ENCODE results near the gene PSD4. TPM values are rescaled to one million over a fixed set of nuclear protein-coding genes. Genes with fewer than 3 reads are reported as not detected.

Gene PSD4
- total RNA-seq, 1 experiment from 2014 or later: 1.0 TPM

DNA sequence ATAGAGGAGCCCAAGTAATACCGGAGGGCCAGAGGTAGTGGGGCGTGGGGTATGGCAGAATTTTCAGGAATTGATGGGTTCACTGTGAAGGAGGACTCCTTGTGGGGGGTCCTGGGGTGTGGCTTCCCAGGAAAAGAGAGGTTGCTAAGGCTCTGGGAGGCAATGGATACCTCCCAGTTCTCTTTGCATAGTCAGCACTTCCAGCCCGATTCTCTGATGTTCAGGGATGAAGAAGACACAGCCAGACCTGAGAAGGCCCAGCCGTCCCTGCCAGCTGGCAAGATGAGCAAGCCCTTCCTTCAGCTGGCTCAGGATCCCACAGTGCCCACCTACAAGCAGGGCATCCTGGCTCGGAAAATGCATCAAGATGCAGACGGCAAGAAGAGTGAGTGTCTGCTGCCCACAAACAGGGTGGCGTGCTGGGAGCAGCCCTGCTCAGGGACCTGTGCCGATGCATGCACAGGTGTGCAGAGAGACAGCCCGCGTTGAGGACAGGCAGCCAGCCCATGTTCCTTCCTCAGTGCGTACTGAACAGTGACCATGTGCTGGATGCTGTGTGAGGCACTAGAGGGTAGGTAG, 22.2 kb downstream of the PSD4 start:
- no peak overlapping the region for H3K4ac ChIP-seq (ENCODE audit: low read depth, low read length)
- no peak overlapping the region for H4K5ac ChIP-seq (ENCODE audit: insufficient read length, low read depth, low read length)
- no peak overlapping the region for H2BK15ac ChIP-seq (ENCODE audit: low read depth, low read length)
- H3K4me2 ChIP-seq (ENCODE audit: insufficient read depth, insufficient read length, low read length): no peak overlapping the region
- H4K8ac ChIP-seq (replicated peaks; ENCODE audit: insufficient read length, low read depth, low read length): no peak overlapping the region
- no peaks in the 10 kb centered on the region for H3K36me3 Mint-ChIP-seq (ENCODE audit: insufficient read depth in 1 of 3, low read depth in 3 of 3)
- H3K56ac ChIP-seq (ENCODE audit: insufficient read length, low read depth, low read length): no peak overlapping the region
- H3K14ac ChIP-seq (ENCODE audit: insufficient read depth, low read length): no peak overlapping the region
- H3K23ac ChIP-seq (ENCODE audit: insufficient read length, low read depth, low read length): no peak overlapping the region
- H3K27ac Mint-ChIP-seq: no peak overlapping the region; a peak in 1 of 7 replicates
- peaks cover 43% of the 10 kb centered on the region for H3K27me3 Mint-ChIP-seq (ENCODE audit: low read depth)
- H2BK12ac ChIP-seq (ENCODE audit: insufficient read length, low read depth, low read length): no peak overlapping the region
- no peaks in the 10 kb centered on the region for H4K20me1 ChIP-seq (ENCODE audit: control insufficient read depth, insufficient read depth, insufficient read length)
- H3K79me2 ChIP-seq (ENCODE audit: insufficient read depth, low read length): no peaks in the 10 kb centered on the region
- H3K18ac ChIP-seq (ENCODE audit: insufficient read length, low read depth, low read length): no peak overlapping the region
- no peaks in the 10 kb centered on the region for H3K79me1 ChIP-seq (ENCODE audit: insufficient read depth, low read depth, low read length, poor library complexity, severe bottlenecking)
- TF ChIP-seq, protein P1, sequence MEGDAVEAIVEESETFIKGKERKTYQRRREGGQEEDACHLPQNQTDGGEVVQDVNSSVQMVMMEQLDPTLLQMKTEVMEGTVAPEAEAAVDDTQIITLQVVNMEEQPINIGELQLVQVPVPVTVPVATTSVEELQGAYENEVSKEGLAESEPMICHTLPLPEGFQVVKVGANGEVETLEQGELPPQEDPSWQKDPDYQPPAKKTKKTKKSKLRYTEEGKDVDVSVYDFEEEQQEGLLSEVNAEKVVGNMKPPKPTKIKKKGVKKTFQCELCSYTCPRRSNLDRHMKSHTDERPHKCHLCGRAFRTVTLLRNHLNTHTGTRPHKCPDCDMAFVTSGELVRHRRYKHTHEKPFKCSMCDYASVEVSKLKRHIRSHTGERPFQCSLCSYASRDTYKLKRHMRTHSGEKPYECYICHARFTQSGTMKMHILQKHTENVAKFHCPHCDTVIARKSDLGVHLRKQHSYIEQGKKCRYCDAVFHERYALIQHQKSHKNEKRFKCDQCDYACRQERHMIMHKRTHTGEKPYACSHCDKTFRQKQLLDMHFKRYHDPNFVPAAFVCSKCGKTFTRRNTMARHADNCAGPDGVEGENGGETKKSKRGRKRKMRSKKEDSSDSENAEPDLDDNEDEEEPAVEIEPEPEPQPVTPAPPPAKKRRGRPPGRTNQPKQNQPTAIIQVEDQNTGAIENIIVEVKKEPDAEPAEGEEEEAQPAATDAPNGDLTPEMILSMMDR (conservative IDR thresholded peaks at IDR 0.05): no peak
- H3T11ph ChIP-seq (ENCODE audit: low read length): no peak overlapping the region
- no peaks in the 10 kb centered on the region for H3K9me3 ChIP-seq (ENCODE audit: control insufficient read depth, low read depth, low read length)
- H2AK5ac ChIP-seq (ENCODE audit: insufficient read length, low read length): no peak overlapping the region
- no peak overlapping the region; a peak in 2 of 5 replicates for H3K4me3 Mint-ChIP-seq
- no peaks in the 10 kb centered on the region for H3K9me3 Mint-ChIP-seq
- no peak overlapping the region for H2BK5ac ChIP-seq (ENCODE audit: insufficient read length, low read length)
- no CpG with 5 or more reads among the region's 11 CpGs for WGBS (ENCODE audit: extremely low coverage, insufficient read length, low lambda C conversion rate)
- H3K23me2 ChIP-seq (ENCODE audit: insufficient read length, low read depth, low read length, poor library complexity, severe bottlenecking): no peaks in the 10 kb centered on the region
- no peaks in the 10 kb centered on the region; a peak in 1 of 4 replicates for H3K4me1 Mint-ChIP-seq
- no peak overlapping the region for H2BK120ac ChIP-seq (ENCODE audit: low read depth, low read length, poor library complexity, severe bottlenecking)
- no peak overlapping the region for H3K27ac ChIP-seq (ENCODE audit: insufficient read length, low read depth, low read length)
- DNase-seq: no peak
- no peak overlapping the region for H4K91ac ChIP-seq (ENCODE audit: insufficient read length, low read depth, low read length)
- no peak overlapping the region for H2AFZ ChIP-seq (ENCODE audit: low read length)
- no peaks in the 10 kb centered on the region for H3K27me3 ChIP-seq (ENCODE audit: insufficient read depth, low read length)
- H3K9ac ChIP-seq (ENCODE audit: extremely low read depth, insufficient read length, low read length): no peak overlapping the region
- H3K4me1 ChIP-seq (ENCODE audit: insufficient read depth, low read length): no peaks in the 10 kb centered on the region
- no peak overlapping the region for H2BK20ac ChIP-seq (ENCODE audit: low read depth, low read length, poor library complexity, severe bottlenecking)
